K562 treated with DMSO at 1 percent for 12 hours (cell line): ENCODE measurements around the gene MRGPRF. TPM values are rescaled to one million over a fixed set of nuclear protein-coding genes. Genes with fewer than 3 reads are reported as not detected.

ENCODE experiments used
- total RNA-seq: library from RNA; unstranded; fragments of 300-600 nt; gene quantifications from 2 replicates; pipeline ENCODE4 v1.2.3, GENCODE V29; 2022; ENCODE audit not compliant: insufficient read depth

Gene MRGPRF
- not detected in 2 replicates for total RNA-seq

DNA sequence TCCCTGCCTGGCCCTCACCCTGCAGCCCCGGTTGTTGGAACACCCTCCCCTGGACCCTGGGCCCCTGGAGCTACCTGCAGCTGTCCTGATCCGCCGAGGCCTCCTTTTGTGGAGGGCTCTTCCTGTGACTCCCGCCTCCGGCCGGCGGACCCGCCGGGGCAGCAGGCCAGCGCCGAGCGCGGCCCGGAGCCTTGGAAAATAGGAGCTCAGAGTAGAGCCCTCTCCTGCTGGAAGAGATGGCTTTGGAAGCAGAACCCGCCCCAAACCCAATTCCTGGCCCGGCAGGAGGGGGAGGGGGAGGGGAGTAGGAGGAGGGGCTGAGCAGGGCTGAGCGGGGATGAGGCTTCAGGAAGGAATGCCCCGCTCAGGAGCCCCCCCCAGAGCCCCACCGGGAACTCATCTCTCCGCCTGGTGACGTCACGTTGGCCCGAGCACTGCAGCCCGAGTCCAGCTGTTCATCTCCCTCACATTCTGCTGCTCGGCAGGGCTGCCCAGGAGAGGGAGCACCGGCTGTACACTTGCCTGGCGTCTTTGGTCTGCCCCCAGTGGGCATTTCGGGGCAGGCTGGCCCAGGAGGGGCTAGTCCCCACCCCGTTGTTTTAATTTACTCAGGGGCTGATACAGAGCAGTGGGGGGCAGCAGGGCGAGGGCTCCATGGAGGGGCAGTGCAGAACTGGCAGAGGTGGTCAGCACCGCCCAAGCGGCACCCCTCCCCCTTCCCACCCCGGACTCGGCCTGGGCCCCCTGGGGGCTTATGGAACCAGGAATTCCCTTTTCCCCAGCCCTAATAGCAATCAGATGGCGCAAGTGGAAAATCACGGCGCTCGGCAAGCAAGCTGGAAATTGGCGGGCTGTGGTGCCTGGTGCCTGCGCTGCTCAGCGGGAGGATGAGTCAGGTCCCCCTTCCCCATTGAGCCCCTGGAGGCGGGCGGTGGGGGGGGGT, at the start of gene MRGPRF:
MRGPRF (minus strand) TSS at position 238 of the 943 bp plus-strand sequence. CDS start 3,345 bp downstream, outside the sequence.

GRCh38 chr11:69048694-69049489, 35.8 kb upstream of the MRGPRF start, which contains the start of gene TPCN2:
Gene TPCN2 (plus strand): TSS chr11:69048932. CDS start chr11:69048998, 66 bp downstream.

DNA sequence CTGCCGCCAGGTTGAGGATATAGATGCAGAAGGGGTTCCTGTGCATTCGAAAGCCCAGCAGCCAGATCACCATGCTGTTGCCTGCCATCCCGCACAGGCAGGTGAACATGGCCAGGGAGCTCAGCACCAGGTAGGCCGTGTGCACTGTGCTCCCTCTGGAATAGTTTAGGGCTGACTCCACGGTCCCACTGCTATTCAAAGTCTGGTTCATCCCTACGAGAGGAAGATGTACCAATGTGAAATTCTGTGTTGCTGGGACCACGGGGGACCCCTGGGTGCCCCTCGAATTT, 32.3 kb downstream of the MRGPRF start, which contains the start of gene MRGPRD:
MRGPRD (minus strand) TSS at position 211 of the 290 bp plus-strand sequence; CDS start at position 211, 0 bp downstream.

Other genes with a start within 250 kb of the MRGPRF start
- 5.1 and 11.5 TPM in 2 replicates for gene CPT1A, start 171.3 kb downstream of the MRGPRF start, total RNA-seq
- gene MRPL21, start 109.4 kb downstream of the MRGPRF start, total RNA-seq, result 136 and 188 TPM in 2 replicates
- gene IGHMBP2, start 109.4 kb downstream of the MRGPRF start, total RNA-seq, result 16.4 and 18.6 TPM in 2 replicates
- gene MRGPRD, start 32.3 kb downstream of the MRGPRF start, total RNA-seq, result not detected in 2 replicates
- 5.2 and 6.8 TPM in 2 replicates for gene TPCN2, start 35.7 kb upstream of the MRGPRF start, total RNA-seq
- gene SMIM38, start 142.7 kb upstream of the MRGPRF start, total RNA-seq, result 0.22 and 0.30 TPM in 2 replicates